Spinal cord (tissue), 4 donors: Measurements from ENCODE around the gene CFP. TPM values are rescaled to one million over a fixed set of nuclear protein-coding genes. Genes with fewer than 3 reads are reported as not detected.

Source experiments
- polyA plus RNA-seq, 2 donors: library from polyadenylated mRNA; unstranded; fragments of 120-200 nt; gene quantifications; one replicate each; pipeline ENCODE4 v1.2.1, GENCODE V29; 2013; ENCODE audit not compliant: insufficient read length in 2 of 2
- small RNA-seq: library from RNA; depleted of rRNA; stranded (forward); fragments of <200 nt; gene quantifications from one replicate; pipeline ENCODE3, GENCODE V24; 2014; ENCODE audit warnings: low replicate concordance
- total RNA-seq, 2 donors: library from RNA; depleted of rRNA in 1 of 2; stranded (reverse); fragments of 120-200 nt in 1 of 2; fragments of >200 nt in 1 of 2; gene quantifications; one replicate each; pipeline versions ENCODE4 v1.2.3 to v1.2.4, GENCODE V29; 2013 to 2014

CFP gene
- total and polyA plus RNA-seq, 4 donors, result 2.9 to 6.2 (median 3.6) TPM

Small RNA genes lying within 50 kb of the gene (small RNA-seq; reads per million reads assigned to genes)
- not detected for gene MIR4769

Other genes with a start within 250 kb of the CFP start
- gene ZNF41, start 146.7 kb downstream of the CFP start, total RNA-seq, result 10 to 100 TPM; 12.5 to 14.2 TPM
- 10 to 100 TPM; 10.1 to 10.9 TPM for gene ZNF41, start 146.7 kb downstream of the CFP start, polyA plus RNA-seq
- 10 to 100 TPM; 12.7 to 33.2 TPM for gene ARAF, start 68.7 kb downstream of the CFP start, total RNA-seq
- 10 to 100 TPM; 44.5 to 45.2 TPM for gene ARAF, start 68.7 kb downstream of the CFP start, polyA plus RNA-seq
- 100 to 1,000 TPM in 1 of 2 donors, 10 to 100 TPM in 1; 38.1 to 198 TPM for gene TIMP1, start 47.5 kb downstream of the CFP start, total RNA-seq
- 100 to 1,000 TPM in 1 of 2 donors, 10 to 100 TPM in 1; 59.4 to 112 TPM for gene TIMP1, start 47.5 kb downstream of the CFP start, polyA plus RNA-seq
- 10 to 100 TPM; 10.1 to 37.2 TPM for gene SYN1, start 10.1 kb downstream of the CFP start, total RNA-seq
- 100 to 1,000 TPM; 182 to 222 TPM for gene SYN1, start 10.1 kb downstream of the CFP start, polyA plus RNA-seq
- gene ELK1, start 20.6 kb upstream of the CFP start, total RNA-seq, result 10 to 100 TPM in 1 of 2 donors, 1 to 10 TPM in 1; 9.7 to 23.1 TPM
- gene ELK1, start 20.6 kb upstream of the CFP start, polyA plus RNA-seq, result 10 to 100 TPM; 30.8 to 32.8 TPM
- 100 to 1,000 TPM in 1 of 2 donors, 10 to 100 TPM in 1; 55.4 to 103 TPM for gene UXT, start 29.2 kb upstream of the CFP start, total RNA-seq
- 10 to 100 TPM; 66.5 to 74.6 TPM for gene UXT, start 29.2 kb upstream of the CFP start, polyA plus RNA-seq
- gene ZNF81, start 207.0 kb upstream of the CFP start, total RNA-seq, result 10 to 100 TPM; 10.1 to 13.1 TPM
- gene ZNF81, start 207.0 kb upstream of the CFP start, polyA plus RNA-seq, result 1 to 10 TPM; 5.6 to 6.8 TPM